ENCODE data around the gene CCT6B.

CCT6B gene

DNA sequence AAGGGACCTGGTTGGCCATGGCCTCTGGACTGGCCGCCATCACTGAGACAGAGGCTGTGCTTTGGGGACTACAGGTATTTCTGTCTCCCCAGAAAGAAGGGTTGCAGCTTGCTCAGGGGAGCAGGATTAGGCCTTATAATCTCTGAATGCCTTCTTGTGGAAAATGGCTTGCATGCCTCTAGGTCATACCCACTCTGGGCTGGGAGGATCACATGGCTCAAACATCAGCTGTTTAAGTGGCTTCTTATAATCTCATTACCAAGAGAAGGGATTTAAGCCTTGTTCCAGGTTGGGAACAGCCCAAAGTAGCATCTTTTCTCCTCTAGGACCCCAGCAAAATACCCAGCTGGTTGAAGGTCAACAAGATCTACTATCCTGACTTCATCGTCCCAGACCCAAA is 38.2 kb upstream of the CCT6B start:
- no peak overlapping the region for H3K27ac ChIP-seq (ENCODE audit: low read length)
- H3K79me2 ChIP-seq (ENCODE audit: low read length): no peaks in the 10 kb centered on the region
- no peaks in the 10 kb centered on the region for H3K27me3 ChIP-seq (ENCODE audit: low read depth, low read length)
- H3K4me1 ChIP-seq (ENCODE audit: low read length): peaks cover 4% of the 10 kb centered on the region
- H3K9me3 ChIP-seq (ENCODE audit: insufficient read depth, low read length): no peaks in the 10 kb centered on the region
- no peaks in the 10 kb centered on the region for H4K20me1 ChIP-seq (ENCODE audit: insufficient read depth, low read length)
- no peak overlapping the region for H3K4me2 ChIP-seq (ENCODE audit: low read length)
- H2AFZ ChIP-seq (ENCODE audit: low read depth, low read length): no peak overlapping the region
- no peak overlapping the region for H3K9ac ChIP-seq (ENCODE audit: low read length)
- H3K36me3 ChIP-seq (replicated peaks; ENCODE audit: low read depth, low read length): peaks cover 59% of the 10 kb centered on the region
- H3K4me3 ChIP-seq (ENCODE audit: low read length): no peak overlapping the region
- TF ChIP-seq EZH2phosphoT487 (IDR thresholded peaks at IDR 0.05; ENCODE audit: low read depth): no peak
- TF ChIP-seq, protein P1, sequence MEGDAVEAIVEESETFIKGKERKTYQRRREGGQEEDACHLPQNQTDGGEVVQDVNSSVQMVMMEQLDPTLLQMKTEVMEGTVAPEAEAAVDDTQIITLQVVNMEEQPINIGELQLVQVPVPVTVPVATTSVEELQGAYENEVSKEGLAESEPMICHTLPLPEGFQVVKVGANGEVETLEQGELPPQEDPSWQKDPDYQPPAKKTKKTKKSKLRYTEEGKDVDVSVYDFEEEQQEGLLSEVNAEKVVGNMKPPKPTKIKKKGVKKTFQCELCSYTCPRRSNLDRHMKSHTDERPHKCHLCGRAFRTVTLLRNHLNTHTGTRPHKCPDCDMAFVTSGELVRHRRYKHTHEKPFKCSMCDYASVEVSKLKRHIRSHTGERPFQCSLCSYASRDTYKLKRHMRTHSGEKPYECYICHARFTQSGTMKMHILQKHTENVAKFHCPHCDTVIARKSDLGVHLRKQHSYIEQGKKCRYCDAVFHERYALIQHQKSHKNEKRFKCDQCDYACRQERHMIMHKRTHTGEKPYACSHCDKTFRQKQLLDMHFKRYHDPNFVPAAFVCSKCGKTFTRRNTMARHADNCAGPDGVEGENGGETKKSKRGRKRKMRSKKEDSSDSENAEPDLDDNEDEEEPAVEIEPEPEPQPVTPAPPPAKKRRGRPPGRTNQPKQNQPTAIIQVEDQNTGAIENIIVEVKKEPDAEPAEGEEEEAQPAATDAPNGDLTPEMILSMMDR (IDR thresholded peaks at IDR 0.05; ENCODE audit: low read depth, low read length): no peak

DNA sequence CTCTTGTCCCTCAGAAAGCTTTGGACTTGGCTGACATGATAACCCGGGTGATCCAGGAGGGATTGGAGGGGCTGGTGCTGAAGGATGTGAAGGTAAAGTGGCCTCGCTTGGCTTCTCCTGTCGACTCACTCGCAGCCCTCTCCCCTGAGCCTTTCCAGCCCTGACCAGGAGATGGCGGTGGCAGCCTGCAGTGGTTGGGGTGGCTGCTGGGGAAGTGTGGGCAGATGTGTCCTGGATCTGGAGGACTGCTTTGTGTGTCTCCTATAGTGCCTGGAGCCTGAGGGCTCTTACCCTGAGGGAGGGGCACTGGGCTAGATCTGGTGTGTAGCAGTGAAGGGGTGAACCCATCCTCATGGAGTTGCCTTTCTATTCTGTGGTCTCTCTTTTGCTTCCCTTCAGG is 36.9 kb upstream of the CCT6B start:
- H3K4me2 ChIP-seq (ENCODE audit: low read length): no peak overlapping the region
- no peaks in the 10 kb centered on the region for H3K79me2 ChIP-seq (ENCODE audit: low read length)
- no peak overlapping the region for H3K4me3 ChIP-seq (ENCODE audit: low read length)
- H3K9ac ChIP-seq (ENCODE audit: low read length): no peak overlapping the region
- peaks cover 4% of the 10 kb centered on the region for H3K4me1 ChIP-seq (ENCODE audit: low read length)
- peaks cover 56% of the 10 kb centered on the region for H3K36me3 ChIP-seq (replicated peaks; ENCODE audit: low read depth, low read length)
- H3K9me3 ChIP-seq (ENCODE audit: insufficient read depth, low read length): no peaks in the 10 kb centered on the region
- no peak for TF ChIP-seq EZH2phosphoT487 (IDR thresholded peaks at IDR 0.05; ENCODE audit: low read depth)
- TF ChIP-seq, protein P1 (IDR thresholded peaks at IDR 0.05; ENCODE audit: low read depth, low read length): peak; percentile 90
- H2AFZ ChIP-seq (ENCODE audit: low read depth, low read length): no peak overlapping the region
- H3K27me3 ChIP-seq (ENCODE audit: low read depth, low read length): no peaks in the 10 kb centered on the region
- no peak overlapping the region for H3K27ac ChIP-seq (ENCODE audit: low read length)
- H4K20me1 ChIP-seq (ENCODE audit: insufficient read depth, low read length): no peaks in the 10 kb centered on the region

DNA sequence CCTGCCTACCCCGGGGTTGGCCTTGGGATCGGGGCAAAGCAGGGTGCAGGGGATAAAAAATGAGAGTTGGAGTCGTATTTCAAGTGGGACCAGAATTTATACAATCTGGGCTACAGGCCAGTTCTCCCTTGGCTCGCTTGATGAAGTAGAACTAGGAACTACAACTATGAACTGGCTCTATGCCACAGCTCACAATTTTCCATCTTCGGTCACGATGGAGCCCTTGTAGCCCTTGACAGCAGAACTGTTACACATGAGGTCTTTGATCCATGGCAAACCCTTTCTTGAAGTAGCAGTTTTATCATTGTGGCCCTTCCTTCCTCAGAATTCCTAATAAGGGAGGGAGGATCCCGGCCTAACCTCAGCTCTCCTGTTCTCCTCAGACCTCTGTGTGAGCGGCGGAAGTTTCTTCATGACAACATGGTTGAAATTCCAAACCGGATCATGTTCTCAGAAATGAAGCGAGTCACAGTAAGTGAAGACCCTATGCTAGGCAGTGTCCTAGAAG is 36.1 kb upstream of the CCT6B start:
- Histone ChIP-seq H3K4me1 (ENCODE audit: low read length) (peaks cover 4% of the 10 kb centered on the region), H3K79me2 (ENCODE audit: low read length) (no peaks in the 10 kb centered on the region)

DNA sequence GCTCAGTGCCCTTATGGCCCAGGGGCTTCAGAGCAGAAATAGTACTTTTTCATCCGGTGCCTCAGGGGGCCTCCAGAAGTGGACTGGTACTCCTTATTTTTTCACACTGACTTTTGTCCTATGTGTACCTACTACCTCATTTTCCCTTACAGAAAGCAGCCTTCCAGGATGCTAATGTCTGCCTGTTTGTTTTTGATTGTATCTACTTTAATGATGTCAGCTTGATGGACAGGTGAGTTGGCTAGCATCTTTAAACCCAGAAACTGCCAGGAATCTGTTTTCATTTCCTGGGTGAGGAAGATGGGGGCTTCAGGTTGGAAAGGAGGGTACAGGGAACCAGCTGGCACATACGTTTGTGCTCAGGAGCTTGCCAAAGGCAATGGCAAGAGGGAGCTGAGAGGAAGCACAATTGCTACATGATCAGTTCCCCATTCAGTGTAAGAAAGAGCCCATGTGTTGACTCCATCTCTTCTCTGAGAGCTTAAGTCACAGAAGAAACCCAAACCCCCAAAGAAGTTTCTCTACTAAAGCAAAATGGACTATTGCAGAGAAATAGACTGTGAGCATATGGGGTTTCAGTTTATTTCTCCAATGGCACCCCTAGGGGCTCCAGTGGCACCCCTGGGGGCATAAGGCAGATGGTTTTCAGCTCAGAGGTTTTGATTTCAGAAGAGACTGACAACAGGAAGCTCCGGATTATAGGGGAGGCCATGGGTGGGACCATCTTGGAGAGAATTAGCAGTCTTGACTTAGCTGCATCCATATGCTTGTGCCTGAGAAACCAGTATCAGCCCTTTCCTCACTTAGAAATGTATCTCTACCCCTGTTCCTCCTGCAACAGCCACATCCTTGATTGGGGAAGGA is 35.4 kb upstream of the CCT6B start:
- no peak overlapping the region for H3K27ac ChIP-seq (ENCODE audit: low read length)
- no peak overlapping the region for H3K4me3 ChIP-seq (ENCODE audit: low read length)
- H4K20me1 ChIP-seq (ENCODE audit: insufficient read depth, low read length): no peaks in the 10 kb centered on the region
- no peaks in the 10 kb centered on the region for H3K79me2 ChIP-seq (ENCODE audit: low read length)
- no peak overlapping the region for H3K4me2 ChIP-seq (ENCODE audit: low read length)
- TF ChIP-seq EZH2phosphoT487 (IDR thresholded peaks at IDR 0.05; ENCODE audit: low read depth): no peak
- TF ChIP-seq, protein P1 (IDR thresholded peaks at IDR 0.05; ENCODE audit: low read depth, low read length): no peak
- H3K27me3 ChIP-seq (ENCODE audit: low read depth, low read length): no peaks in the 10 kb centered on the region
- peaks cover 6% of the 10 kb centered on the region for H3K4me1 ChIP-seq (ENCODE audit: low read length)
- H3K9ac ChIP-seq (ENCODE audit: low read length): no peak overlapping the region
- H3K9me3 ChIP-seq (ENCODE audit: insufficient read depth, low read length): no peaks in the 10 kb centered on the region
- no peak overlapping the region for H2AFZ ChIP-seq (ENCODE audit: low read depth, low read length)
- H3K36me3 ChIP-seq (replicated peaks; ENCODE audit: low read depth, low read length): peaks cover 53% of the 10 kb centered on the region

More for the DNA sequence above, 36.1 kb upstream of the CCT6B start:
- no peak overlapping the region for H3K4me3 ChIP-seq (ENCODE audit: low read length)
- no peaks in the 10 kb centered on the region for H3K9me3 ChIP-seq (ENCODE audit: insufficient read depth, low read length)
- no peak overlapping the region for H3K27ac ChIP-seq (ENCODE audit: low read length)
- no peaks in the 10 kb centered on the region for H3K27me3 ChIP-seq (ENCODE audit: low read depth, low read length)
- peaks cover 54% of the 10 kb centered on the region for H3K36me3 ChIP-seq (replicated peaks; ENCODE audit: low read depth, low read length)
- H3K4me2 ChIP-seq (ENCODE audit: low read length): no peak overlapping the region
- no peaks in the 10 kb centered on the region for H4K20me1 ChIP-seq (ENCODE audit: insufficient read depth, low read length)
- no peak overlapping the region for H3K9ac ChIP-seq (ENCODE audit: low read length)
- TF ChIP-seq EZH2phosphoT487 (IDR thresholded peaks at IDR 0.05; ENCODE audit: low read depth): no peak
- TF ChIP-seq, protein P1 (IDR thresholded peaks at IDR 0.05; ENCODE audit: low read depth, low read length): no peak
- no peak overlapping the region for H2AFZ ChIP-seq (ENCODE audit: low read depth, low read length)
